GM10248 (cell line): Measurements from ENCODE around the gene RTF2.

Experiments
- CTCF ChIA-PET: fragments of 300-600 bp; sonication (Branson Sonifier 250); formaldehyde crosslinking; extraction: SDS; loops from one replicate; lab custom pipeline; 2021; ENCODE audit warnings: antibody characterized with exemption; lab: Yijun Ruan, JAX
- POLR2A ChIA-PET: fragments of 350-650 bp; sonication (Branson Sonifier 250); formaldehyde crosslinking; extraction: SDS; loops from one replicate; lab custom pipeline; 2020; ENCODE audit warnings: antibody characterized with exemption; lab: Yijun Ruan, JAX
- DNase-seq: peaks from one replicate; pipeline ENCODE4 v3.0.0; 2012; ENCODE audit errors: extremely low spot score
- CTCF ChIP-seq: IDR thresholded peaks from 2 replicates; pipeline ENCODE4 v1.5.1; 2012; ENCODE audit warnings: mild to moderate bottlenecking, low read depth; ENCODE audit errors: extremely low read depth, missing control alignments, control extremely low read depth

Gene RTF2

GRCh38 chr20:56449459-56449858 is 19.0 kb upstream of the RTF2 start:
- POLR2A ChIA-PET: no interaction called here
- no peak for DNase-seq
- TF ChIP-seq CTCF: no peak
- CTCF ChIA-PET: no interaction called here

GRCh38 chr20:56451056-56451765 is 17.2 kb upstream of the RTF2 start:
- ChIA-PET CTCF (interaction anchor here (1.3 kb wide), 1 partner anchor 33 kb away, joined by 3 read pairs; no protein-coding TSS in a partner anchor), POLR2A (no interaction called here)
- no peak for TF ChIP-seq CTCF
- DNase-seq: no peak

- no peak for TF ChIP-seq CTCF
- DNase-seq: peak; percentile 70
- ChIA-PET CTCF (interaction anchor here (1.0 to 1.9 kb wide), 4 partner anchors 12 to 55 kb away, joined by 3 to 4 read pairs (median 3); no protein-coding TSS in a partner anchor), POLR2A (no interaction called here)
These were observed 15.1 kb upstream of the RTF2 start for GRCh38 chr20:56453352-56453751.

- POLR2A ChIA-PET: no interaction called here
- peak; percentile 72 for DNase-seq
- no peak for TF ChIP-seq CTCF
- CTCF ChIA-PET: interaction anchor here (1.4 kb wide), 1 partner anchor 10 kb away, joined by 5 read pairs; no protein-coding TSS in a partner anchor
These were observed 13.7 kb upstream of the RTF2 start for GRCh38 chr20:56454754-56455153.

- TF ChIP-seq CTCF: no peak
- no peak for DNase-seq
- ChIA-PET CTCF (interaction anchor here (0.8 kb wide), 1 partner anchor 60 kb away, joined by 3 read pairs; no protein-coding TSS in a partner anchor), POLR2A (no interaction called here)
These were observed 10.1 kb upstream of the RTF2 start for GRCh38 chr20:56458206-56458821.

- ChIA-PET CTCF (interaction anchor here (1.4 kb wide), 1 partner anchor 19 kb away, joined by 4 read pairs; no protein-coding TSS in a partner anchor), POLR2A (no interaction called here)
- TF ChIP-seq CTCF: no peak
- DNase-seq: no peak
These were observed 8.0 kb upstream of the RTF2 start for GRCh38 chr20:56460459-56460858.
